22Rv1 (cell line): Measurements from ENCODE around the gene KCNIP3.
"Not testable (repeated sequence)": the region's sequence is repeated elsewhere in the genome, so short reads cannot be mapped to it uniquely, and the experiment has no call there.

Experiments used
- H3K27ac ChIP-seq: fragments of 450-650 bp; 2 replicates; pipeline ENCODE4 v1.5.1; 2017
- CTCF ChIP-seq: fragments of 450-650 bp; IDR thresholded peaks from 2 replicates; pipeline ENCODE4 v1.5.1; 2017; ENCODE audit warnings: mild to moderate bottlenecking
- ZFX ChIP-seq: fragments of 450-650 bp; IDR thresholded peaks from 2 replicates; pipeline ENCODE4 v1.6.1; 2017; ENCODE audit warnings: antibody characterized with exemption, borderline replicate concordance

Gene KCNIP3

GRCh38 chr2:95265182-95265581 is 32.0 kb upstream of the KCNIP3 start:
- H3K27ac ChIP-seq = no peak overlapping the region
- no peak for TF ChIP-seq ZFX
- no peak for TF ChIP-seq CTCF

- H3K27ac ChIP-seq = no peak overlapping the region
- TF ChIP-seq ZFX (no peak), CTCF (no peak)
These were observed 30.2 kb upstream of the KCNIP3 start for GRCh38 chr2:95266781-95267430.

GRCh38 chr2:95267458-95268210 is 29.5 kb upstream of the KCNIP3 start:
- no peak for TF ChIP-seq CTCF
- TF ChIP-seq ZFX = no peak
- no peak overlapping the region for H3K27ac ChIP-seq

GRCh38 chr2:95268211-95269035 is 28.7 kb upstream of the KCNIP3 start:
- H3K27ac ChIP-seq = no peak overlapping the region
- TF ChIP-seq ZFX (no peak), CTCF (no peak)

- no peak for TF ChIP-seq ZFX
- TF ChIP-seq CTCF = no peak
- no peak overlapping the region for H3K27ac ChIP-seq
These were observed 28.0 kb upstream of the KCNIP3 start for GRCh38 chr2:95269036-95269680.

- not testable (repeated sequence) for H3K27ac ChIP-seq
These were observed 27.4 kb upstream of the KCNIP3 start for GRCh38 chr2:95269745-95270144.

GRCh38 chr2:95270541-95271081 is 26.5 kb upstream of the KCNIP3 start:
- no peak overlapping the region for H3K27ac ChIP-seq
- no peak for TF ChIP-seq ZFX
